NCI-H524 treated with DMSO at 0.1 percent for 48 hours (cell line): ENCODE data around the gene LRP5.

Experiments
- DNase-seq: peaks from one replicate; lab custom pipeline; 2025; lab: John Stamatoyannopoulos, UW

LRP5 gene

DNA sequence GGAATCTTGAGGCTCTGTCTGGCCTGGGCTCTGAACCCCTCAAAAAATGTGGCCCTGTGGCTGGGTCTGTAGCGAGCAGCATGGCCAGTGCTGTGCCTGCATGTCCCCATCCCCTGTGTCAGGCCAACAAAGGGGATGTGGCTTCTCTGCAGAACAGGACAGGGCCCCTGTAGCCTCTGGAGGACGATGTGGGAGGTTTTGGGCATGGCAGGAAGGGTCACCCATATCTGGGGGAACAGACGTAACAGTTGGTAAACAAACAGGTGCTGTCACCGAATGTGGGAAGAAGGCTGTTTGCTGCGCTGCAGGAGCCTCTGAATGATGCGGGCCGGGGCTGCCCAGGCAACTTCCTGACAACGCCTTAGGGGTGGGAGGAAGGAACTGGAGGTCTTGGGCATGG is 35.0 kb downstream of the LRP5 start:
- no peak for DNase-seq

DNA sequence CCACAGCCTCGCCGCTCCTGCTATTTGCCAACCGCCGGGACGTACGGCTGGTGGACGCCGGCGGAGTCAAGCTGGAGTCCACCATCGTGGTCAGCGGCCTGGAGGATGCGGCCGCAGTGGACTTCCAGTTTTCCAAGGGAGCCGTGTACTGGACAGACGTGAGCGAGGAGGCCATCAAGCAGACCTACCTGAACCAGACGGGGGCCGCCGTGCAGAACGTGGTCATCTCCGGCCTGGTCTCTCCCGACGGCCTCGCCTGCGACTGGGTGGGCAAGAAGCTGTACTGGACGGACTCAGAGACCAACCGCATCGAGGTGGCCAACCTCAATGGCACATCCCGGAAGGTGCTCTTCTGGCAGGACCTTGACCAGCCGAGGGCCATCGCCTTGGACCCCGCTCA is 35.5 kb downstream of the LRP5 start:
- no peak for DNase-seq

DNA sequence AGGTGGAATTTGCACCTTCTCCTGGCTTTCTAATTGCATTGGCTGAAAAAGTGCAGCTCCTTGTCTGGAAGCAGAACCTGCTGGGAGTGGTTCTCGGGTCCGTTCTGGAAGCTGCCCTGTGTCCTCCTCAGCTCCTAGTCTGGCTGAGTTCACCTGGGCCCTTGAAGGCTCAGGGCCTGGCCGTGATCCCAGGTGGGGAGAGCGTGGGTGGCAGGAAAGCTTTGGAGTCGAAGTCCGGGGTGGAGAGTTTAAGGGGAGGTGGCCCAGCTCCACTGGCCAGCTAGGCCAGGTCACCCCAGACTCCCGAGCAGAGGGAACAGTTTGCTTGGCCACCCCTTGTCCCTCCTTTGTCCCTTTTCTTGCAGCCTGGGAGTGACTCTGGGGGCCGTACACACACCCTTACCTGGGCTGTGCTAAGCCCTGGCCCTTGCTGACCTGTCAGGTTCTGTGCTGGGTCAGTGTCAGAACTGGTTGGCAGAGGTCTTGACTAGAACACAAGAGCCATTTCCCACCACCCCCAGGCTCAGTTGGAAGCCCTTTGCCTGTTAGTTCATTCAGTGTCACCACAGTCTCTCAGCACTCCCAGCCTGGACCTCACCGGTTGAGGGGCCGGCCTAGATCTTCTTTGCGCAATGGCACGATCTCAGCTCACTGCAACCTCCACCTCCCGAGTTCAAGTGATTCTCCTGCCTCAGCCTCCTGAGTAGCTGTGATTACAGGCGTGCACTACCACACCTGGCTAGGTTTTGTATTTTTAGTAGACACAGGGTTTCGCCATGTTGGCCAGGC is 37.3 kb downstream of the LRP5 start:
- no peak for DNase-seq

DNA sequence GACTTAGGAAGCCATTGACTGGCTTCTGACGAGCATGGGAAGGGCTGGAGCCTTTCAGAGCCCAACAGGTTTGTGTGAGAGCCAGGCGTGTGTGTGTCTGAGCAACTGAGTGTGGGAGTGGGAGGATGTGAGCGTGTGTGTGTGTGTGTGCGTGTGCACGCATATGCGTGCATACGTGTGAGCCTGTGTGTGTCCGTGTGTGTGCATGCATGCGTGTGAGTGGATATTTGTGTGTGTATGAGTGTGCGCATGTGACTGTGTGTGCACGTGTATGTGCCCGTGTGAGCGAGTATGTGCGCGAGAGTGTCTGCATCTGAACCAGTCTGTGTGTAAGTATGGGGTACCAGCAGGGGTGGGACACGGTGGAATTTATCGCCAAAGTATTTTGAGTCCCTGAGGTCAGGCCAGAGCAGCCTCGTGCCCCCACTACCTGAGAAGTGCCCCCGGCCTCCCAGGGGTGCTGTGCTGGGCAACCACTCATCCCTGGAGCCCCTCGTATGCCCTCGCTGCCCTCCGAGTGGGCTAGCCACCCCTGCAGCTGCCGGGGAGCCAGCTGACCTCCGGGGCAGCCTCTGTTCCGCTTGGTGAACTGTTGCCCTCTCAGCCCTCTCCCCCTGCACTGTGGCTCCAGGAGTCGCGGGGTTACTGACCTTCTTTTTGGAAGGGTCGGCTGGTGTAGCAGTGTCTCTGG is 38.5 kb downstream of the LRP5 start:
- no peak for DNase-seq

DNA sequence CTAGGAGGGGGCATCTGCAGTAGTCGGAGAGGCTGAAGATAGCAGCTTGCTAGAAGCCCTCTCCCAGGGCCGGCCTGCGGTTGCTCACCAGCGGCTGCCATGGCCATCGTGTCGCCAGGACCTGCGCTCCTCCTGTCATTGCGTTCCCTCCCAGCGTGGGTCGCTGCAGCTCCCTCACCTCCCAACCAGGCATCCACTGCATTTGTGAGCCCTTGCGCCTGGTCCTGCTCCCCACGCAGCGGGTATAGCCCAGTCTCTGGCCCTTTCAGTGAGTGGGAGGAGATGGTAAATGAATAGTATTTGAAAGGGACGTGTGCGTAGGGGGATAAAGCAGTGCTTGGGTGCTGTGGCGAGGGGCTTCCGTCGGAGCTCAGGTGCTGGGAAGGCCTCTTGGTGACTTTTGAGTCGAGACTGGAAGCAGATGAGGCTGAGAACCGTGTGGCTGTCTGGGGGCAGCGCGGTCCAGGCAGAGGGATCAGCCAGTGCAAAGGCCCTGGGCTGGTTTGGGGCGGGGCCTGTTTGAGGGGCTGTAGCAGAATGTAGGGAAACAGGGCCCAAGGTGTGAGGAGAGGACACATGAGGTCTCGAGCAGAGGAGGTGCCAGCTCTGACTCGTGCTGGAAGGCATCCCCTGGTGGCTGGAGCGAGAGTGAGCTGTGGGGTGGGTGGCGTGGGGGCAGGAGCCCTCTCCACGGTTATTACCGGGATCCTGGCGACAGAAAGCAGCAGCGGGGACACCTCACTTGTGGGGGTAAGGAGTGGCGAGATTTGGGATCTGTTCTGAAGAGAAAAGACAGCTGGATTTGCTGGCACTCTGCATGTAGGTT is 39.3 kb downstream of the LRP5 start:
- DNase-seq: no peak

DNA sequence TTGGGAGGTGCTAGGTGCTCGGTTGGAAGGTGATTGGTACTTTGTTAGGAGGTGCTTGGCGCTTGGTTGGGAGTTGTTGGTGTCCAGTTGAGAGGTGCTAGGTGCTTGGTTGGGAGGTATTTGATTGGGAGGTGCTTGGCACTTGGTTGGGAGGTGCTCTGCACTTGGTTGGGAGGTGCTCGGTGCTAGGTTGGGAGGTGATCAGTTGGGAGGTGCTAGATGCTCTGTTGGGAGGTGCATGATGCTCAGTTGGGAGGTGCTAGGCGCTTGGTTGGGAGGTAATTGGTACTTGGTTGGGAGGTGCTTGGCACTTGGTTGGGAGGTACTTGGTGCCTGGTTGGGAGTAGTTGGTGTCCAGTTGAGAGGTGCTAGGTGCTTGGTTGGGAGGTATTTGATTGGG is 40.2 kb downstream of the LRP5 start:
- DNase-seq: no peak

DNA sequence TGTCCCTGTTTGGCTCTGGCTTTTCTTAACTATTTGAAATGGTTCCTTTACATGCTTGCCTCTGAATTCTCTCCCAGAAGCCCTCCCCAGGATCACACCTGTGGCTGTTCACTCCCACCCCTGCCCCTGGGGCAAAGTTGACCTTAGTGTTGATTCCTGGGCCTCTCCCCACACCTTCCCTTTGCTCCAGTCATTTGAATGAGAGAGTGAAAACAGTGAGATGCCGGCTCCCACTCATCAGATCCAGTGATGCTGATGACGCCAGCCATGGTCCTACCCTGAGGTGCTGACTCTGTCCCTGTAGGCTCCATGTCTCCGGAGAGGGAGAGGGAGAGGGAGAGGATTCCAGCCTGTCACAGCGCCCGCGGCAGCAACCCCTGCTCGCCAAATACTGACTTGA is 40.7 kb downstream of the LRP5 start:
- no peak for DNase-seq

DNA sequence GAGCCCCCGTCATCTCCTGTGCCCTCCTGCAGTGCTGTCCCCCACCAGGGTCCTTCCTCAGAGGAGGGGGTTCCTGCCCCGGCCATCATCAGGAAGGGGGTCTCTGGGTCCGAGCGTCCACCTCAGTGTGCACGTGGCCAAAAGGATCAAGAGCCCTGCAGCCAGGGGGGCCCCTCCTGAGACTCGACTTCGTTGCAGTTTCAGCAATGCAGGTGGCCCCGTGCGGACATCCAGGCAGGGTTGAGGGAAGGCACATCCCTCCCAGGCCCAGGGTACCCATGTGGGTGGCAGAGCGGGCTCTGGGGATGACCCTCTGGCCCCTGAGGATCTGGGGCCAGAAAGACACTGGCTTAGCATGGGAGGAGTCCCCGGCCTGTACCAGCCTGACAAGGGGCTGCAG is 41.3 kb downstream of the LRP5 start:
- DNase-seq: no peak

DNA sequence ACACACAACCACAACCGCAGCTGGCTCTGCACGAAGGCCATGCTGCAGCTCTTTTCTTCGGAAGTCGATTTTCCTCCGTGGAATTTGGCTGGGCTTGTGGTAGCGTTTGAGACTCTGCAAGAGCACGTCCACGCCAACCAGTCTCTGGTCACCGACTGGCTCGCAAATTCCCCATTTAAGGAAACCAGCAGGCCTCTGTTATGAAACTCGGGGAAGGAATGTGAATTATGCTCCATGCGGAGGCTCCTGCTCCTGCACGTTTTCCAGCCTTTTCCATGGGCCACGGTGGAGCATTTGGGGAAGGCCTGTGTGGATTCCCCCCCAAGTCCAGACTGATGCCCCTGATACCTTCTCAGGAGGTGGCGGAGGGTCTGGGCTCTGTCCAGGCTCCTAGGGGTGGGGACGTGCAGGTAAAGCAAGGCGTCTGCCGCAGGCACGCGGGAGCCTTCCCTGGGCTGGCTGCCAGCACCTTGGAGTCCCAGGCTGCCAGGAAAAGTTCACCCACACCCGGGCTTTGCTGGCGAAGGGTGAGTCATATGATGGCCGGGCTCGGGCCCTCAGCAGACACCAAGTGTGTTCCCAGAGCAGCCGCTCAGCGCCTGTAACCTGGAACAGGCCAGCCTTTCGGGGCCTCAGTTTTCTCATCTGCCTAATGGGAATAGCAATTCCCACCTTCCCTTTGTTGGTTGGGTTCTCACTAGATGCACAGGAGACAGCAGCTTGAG is 41.9 kb downstream of the LRP5 start:
- DNase-seq: no peak

DNA sequence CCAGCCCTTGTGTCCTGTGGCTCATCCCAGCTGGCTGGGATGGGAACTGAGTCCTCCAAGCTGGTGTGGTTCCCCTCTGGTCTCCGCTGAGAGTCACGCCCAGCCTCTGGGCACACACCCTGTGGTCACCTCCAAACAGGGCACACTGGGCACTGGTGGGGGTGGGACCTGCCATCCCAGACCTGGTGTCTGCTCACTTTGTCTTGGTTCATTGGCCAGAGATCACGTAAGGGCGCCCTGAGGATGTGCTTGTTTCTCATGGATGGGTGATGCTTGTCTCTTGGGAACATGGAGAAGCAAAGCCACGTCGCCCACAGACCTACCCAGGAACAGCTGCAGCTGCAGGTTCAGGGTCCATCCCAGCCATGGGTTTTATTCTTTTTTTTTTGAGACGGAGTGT is 43.1 kb downstream of the LRP5 start:
- DNase-seq: no peak

DNA sequence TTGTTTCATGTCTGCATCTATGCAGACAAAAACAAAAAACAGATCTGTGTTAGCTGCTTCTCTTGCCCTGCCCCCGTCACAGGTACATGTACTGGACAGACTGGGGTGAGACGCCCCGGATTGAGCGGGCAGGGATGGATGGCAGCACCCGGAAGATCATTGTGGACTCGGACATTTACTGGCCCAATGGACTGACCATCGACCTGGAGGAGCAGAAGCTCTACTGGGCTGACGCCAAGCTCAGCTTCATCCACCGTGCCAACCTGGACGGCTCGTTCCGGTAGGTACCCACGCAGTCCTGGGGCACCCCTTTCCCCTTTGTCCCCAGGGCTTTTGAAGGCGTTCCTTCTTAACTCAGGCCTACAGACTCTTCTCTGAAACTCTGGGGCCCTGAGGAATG is 45.2 kb downstream of the LRP5 start:
- DNase-seq: no peak

DNA sequence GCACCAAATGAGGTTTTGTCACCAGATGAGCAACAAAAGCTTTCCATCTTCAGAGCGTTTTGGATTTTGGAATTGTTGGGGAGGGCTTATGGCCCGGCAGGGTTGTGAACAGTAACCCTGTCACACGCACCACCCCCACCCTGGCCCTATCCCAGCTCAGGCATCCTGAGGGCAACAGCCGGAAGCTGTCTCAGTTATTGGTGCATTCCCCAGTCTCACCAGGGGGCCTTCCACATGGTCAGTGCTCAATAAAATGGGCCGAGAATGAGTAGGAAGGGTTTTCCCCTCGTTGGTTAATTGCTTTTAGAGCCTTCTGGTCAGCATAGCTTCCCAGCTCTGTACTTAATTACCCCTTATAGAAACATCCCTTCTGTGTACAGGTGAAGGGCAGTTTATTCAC is 46.0 kb downstream of the LRP5 start:
- DNase-seq: no peak

DNA sequence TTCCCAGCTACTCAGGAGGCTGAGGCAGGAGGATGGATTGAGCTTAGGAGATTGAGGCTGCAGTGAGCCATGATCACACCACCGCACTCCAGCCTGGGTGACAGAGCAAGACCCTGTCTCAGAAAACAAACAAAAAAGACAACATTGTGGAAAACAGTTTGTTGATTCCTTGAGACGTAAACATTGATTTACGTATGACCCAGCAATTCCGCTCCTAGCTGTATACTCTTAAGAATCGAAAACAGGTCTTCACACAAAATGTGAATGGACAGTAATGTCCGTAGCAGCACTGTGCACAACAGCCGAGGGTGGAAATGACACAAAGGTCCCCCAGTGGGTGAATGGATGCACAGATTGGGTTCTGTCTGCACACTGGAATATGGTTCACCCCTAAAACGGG is 49.3 kb downstream of the LRP5 start:
- DNase-seq: no peak

DNA sequence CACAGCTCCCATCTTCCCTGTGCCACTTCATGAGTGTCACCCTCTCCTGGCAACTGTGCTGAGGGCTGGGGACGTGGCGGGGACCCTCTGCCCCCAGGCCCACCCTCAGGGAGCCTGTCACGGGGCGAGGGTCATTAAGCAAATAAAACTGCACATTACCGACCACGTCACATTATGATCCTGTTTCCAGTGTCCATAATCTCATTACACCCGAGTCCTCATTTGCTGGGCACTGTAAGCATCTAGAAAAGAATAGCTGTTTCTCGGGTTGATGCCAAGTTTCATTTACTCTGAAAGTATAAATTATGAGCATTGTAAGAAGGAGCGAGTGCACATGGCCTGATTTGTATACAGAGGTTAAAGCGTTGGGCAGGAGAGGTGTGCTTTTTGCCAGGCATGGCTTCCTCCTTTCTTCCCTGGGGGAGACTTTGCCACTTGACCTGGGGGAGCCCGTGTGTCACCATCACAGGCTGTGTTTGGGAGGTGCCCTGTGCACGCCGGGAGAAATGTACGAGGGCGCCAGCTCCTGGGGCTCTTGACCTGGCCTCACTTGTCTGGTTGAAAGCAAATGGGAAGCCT is 50.5 kb downstream of the LRP5 start:
- DNase-seq: no peak

DNA sequence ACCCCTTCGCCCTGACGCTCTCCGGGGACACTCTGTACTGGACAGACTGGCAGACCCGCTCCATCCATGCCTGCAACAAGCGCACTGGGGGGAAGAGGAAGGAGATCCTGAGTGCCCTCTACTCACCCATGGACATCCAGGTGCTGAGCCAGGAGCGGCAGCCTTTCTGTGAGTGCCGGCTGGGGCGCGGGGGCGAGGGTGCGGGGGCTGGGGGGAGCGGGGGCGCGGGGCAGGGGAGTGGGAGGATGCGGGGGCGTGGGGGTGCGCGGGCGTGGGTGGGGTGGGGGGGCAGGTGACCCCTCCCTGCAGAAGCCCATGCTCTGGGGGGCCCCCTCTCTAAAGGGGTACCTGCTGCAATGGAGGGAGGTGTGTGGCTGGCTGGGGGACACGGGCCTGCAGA is 51.4 kb downstream of the LRP5 start:
- no peak for DNase-seq

DNA sequence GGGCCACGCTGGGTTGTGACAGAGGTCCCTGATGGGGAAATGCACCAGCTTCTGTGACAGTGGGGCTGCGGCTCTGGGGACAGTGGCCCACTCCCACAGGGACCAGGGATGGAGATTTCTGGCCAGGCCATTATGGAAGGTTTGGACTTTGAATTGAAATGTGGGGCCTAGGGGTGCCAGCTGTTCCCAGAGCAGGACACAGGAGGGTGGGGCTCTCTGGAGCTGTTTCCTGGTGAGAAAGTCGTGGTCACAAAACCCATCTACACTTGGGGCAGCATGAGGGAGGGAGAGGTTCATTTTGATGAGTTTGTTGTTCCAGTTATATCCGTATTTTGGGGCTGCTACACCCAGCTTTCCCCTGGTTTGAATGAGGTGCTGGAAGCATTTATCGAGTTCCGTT is 52.2 kb downstream of the LRP5 start:
- no peak for DNase-seq

DNA sequence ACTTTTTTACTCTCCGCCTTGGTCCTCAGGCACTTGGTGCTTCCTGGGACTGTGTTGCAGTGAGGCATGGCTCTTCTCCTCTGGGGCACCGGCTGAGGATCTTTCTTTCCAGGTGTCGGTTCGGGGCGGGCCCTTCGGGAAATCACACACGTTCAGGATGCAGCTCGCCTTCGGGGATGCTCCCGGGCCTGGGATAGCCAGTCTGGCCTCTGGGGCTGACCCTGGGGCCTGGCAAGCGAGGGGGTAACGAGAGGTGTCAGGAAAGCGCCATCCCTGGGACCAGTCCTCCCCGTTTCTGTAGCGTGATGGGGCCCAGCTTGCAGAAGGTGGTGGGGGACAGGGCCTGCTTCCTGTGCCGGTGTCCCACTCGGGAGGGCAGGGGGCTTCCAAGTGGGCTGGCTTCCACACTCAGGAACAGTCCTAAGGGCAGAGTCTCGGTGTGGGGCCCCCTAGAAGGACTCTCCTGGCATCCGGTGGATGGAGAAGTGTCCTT is 53.6 kb downstream of the LRP5 start:
- no peak for DNase-seq

DNA sequence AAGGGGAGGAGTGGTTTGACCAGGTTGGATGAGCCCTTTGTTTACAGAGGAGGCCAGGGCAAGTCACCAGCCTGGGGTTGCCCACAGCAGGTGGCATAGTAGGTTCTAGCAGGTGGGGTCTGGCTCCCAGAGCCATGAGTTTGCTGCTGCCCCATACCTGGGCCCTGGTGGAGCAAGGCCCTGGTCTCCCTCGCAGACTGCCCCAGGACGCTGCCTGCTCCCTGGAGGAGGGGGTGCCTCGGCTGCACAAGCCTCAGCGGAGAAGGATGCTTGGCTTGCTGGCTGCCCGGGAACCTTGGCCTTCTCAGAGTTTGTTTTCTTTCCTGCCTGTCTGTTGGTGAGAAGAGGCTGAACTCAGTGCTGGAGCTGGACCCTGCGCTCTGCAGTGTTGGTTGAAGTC is 54.9 kb downstream of the LRP5 start:
- no peak for DNase-seq

DNA sequence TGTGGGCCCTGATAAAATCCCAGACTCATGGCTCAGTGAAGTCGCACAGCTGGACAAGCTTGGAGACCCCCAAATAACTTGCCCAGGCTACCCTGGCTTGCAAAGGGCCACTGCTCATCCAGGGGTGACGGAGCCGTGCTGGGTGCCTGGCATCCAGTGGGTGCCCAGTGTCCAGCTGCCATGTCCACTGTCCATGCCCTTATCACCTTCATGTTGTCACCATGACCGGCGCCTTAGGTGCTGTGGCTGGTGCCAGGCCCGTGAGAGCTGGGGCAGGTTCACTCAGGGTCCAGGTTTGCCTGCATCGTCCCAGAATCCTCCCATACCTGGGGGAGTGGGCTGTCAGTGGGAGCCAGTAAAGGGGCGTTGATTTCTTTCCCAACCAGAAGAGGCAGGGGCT is 57.4 kb downstream of the LRP5 start:
- DNase-seq: no peak

DNA sequence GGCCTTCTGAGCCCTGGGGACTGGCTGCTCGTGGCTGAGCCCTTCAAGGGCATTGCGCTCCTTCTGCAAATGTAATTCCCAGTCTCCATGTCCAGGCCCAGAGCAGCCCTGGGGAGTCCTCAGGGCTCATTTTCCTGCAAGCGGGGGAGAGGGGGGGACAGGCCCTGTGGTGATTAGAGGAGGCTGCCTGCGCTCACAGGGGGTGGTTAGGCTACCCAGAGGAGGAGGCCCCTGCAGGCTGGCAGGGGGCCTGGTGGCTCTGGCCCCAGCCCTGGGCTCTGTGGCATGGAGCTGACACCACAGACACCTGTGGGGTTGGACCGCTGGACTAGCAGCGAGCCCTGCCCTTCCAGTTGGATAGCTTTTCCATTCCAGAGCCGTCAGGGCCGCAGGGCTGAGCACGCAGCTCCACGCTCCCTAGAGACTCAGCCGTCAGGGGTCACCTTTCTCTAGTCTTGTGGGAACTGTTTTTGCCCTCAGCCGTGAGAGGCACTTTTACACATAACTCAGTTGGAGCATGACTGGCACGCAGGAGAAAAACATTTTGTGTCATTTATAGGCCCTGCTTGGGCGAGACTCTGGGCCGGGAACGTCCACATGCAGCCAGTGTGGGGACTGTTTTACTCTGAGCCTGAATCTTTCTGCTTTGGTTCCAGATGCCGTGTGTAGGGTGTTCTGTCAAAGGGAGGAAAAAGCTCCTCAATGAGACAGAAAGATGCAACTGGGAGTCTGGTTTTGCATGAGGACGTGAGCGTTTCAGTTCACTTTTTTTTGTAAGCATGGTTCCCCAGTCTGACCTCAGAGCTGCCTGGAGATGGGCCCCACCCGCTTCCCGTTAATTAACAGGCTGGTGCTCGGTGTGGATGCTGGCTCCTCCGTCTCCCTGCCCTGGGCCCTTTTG is 58.1 kb downstream of the LRP5 start:
- DNase-seq: no peak
